DOHH2 (cell line): Measurements from ENCODE around the gene TRIM34.

ENCODE experiments used
- H3F3A ChIP-seq: fragments of 200-600 bp; sonication (generic), shearing (Covaris generic); 2 replicates; pipeline ENCODE4 v1.6.0; 2016; ENCODE audit warnings: antibody characterized with exemption, mild to moderate bottlenecking; ENCODE audit not compliant: control insufficient read depth, insufficient read depth
- H3K27ac ChIP-seq: fragments of 200-600 bp; sonication (generic); 2 replicates; pipeline ENCODE4 v1.5.1; 2014; ENCODE audit warnings: low read depth, mild to moderate bottlenecking, low read length, moderate library complexity
- H3K27me3 ChIP-seq: fragments of 200-600 bp; sonication (generic); 2 replicates; pipeline ENCODE4 v1.6.1; 2014; ENCODE audit warnings: mild to moderate bottlenecking, low read length, mixed read lengths; ENCODE audit not compliant: control insufficient read depth
- H3K36me3 ChIP-seq: fragments of 200-600 bp; sonication (generic); 2 replicates; pipeline ENCODE4 v1.6.1; 2014; ENCODE audit warnings: mild to moderate bottlenecking, low read length, moderate library complexity, mixed read lengths; ENCODE audit not compliant: control insufficient read depth
- H3K4me1 ChIP-seq: fragments of 200-600 bp; sonication (generic); 2 replicates; pipeline ENCODE4 v1.6.1; 2014; ENCODE audit warnings: mild to moderate bottlenecking, low read length, mixed read lengths; ENCODE audit not compliant: control insufficient read depth
- H3K4me2 ChIP-seq: fragments of 200-600 bp; sonication (generic); 2 replicates; pipeline ENCODE4 v1.6.0; 2014; ENCODE audit warnings: mild to moderate bottlenecking, low read length, moderate library complexity
- H3K4me3 ChIP-seq: fragments of 200-600 bp; sonication (generic); 2 replicates; pipeline ENCODE4 v1.5.1; 2014; ENCODE audit warnings: mild to moderate bottlenecking, low read length, mixed read lengths
- H3K79me2 ChIP-seq: fragments of 200-600 bp; sonication (generic); 2 replicates; pipeline ENCODE4 v1.6.1; 2014; ENCODE audit warnings: mild to moderate bottlenecking, low read length, mixed read lengths; ENCODE audit not compliant: control insufficient read depth
- H3K9me2 ChIP-seq: fragments of 200-600 bp; sonication (generic); replicated peaks from 2 replicates; pipeline ENCODE4 v1.6.1; 2014; ENCODE audit warnings: mild to moderate bottlenecking, low read length, mixed read lengths; ENCODE audit not compliant: control insufficient read depth
- H3K9me3 ChIP-seq: fragments of 200-600 bp; sonication (generic); 2 replicates; pipeline ENCODE4 v1.6.1; 2014; ENCODE audit warnings: antibody characterized with exemption, low read length, mixed read lengths; ENCODE audit not compliant: control insufficient read depth, insufficient read depth
- H4K20me1 ChIP-seq: fragments of 200-600 bp; sonication (generic); 2 replicates; pipeline ENCODE4 v1.6.0; 2014; ENCODE audit warnings: low read depth, mild to moderate bottlenecking, antibody characterized with exemption, low read length, moderate library complexity; ENCODE audit not compliant: control insufficient read depth, insufficient read depth
- EZH2phosphoT487 ChIP-seq: fragments of 200-600 bp; sonication (generic); IDR thresholded peaks from 2 replicates; pipeline ENCODE4 v1.6.1; 2017; ENCODE audit warnings: borderline replicate concordance, mild to moderate bottlenecking, antibody characterized with exemption, low read length, moderate library complexity, mixed read lengths
- TF ChIP-seq, protein P1 (sequence below): fragments of 200-600 bp; sonication (generic); IDR thresholded peaks from one replicate; pipeline ENCODE4 v1.5.1; 2014; ENCODE audit warnings: antibody characterized with exemption, mild to moderate bottlenecking, low read depth, low read length; ENCODE audit not compliant: poor library complexity, severe bottlenecking

Gene TRIM34

DNA sequence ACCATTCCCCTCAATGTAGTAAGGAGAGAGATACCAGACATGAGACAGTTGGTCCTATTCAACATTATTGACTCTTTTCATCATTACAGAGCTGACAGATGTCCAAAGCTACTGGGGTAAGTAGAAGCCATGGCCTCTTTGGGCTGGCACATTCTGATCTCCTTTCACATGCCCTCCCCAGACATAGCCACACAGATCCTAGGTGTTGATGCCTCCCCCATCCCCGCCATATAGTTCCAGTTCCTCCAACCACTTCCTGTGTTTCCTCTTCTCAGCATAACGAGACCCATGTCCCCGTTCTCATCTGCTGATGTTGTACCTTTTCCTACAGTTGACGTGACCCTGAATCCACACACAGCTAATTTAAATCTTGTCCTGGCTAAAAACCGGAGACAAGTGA is 14.4 kb upstream of the TRIM34 start:
- TF ChIP-seq, protein P1, sequence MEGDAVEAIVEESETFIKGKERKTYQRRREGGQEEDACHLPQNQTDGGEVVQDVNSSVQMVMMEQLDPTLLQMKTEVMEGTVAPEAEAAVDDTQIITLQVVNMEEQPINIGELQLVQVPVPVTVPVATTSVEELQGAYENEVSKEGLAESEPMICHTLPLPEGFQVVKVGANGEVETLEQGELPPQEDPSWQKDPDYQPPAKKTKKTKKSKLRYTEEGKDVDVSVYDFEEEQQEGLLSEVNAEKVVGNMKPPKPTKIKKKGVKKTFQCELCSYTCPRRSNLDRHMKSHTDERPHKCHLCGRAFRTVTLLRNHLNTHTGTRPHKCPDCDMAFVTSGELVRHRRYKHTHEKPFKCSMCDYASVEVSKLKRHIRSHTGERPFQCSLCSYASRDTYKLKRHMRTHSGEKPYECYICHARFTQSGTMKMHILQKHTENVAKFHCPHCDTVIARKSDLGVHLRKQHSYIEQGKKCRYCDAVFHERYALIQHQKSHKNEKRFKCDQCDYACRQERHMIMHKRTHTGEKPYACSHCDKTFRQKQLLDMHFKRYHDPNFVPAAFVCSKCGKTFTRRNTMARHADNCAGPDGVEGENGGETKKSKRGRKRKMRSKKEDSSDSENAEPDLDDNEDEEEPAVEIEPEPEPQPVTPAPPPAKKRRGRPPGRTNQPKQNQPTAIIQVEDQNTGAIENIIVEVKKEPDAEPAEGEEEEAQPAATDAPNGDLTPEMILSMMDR, result no peak
- TF ChIP-seq EZH2phosphoT487, result no peak
- no peaks in the 10 kb centered on the region for H3K9me2 ChIP-seq
- no peak overlapping the region for H3K4me3 ChIP-seq
- H3K9me3 ChIP-seq, result no peaks in the 10 kb centered on the region
- H3K4me2 ChIP-seq, result no peak overlapping the region
- no peaks in the 10 kb centered on the region for H3K36me3 ChIP-seq
- H3K27me3 ChIP-seq, result no peaks in the 10 kb centered on the region
- H3F3A ChIP-seq, result no peaks in the 10 kb centered on the region
- no peaks in the 10 kb centered on the region for H4K20me1 ChIP-seq
- H3K79me2 ChIP-seq, result no peaks in the 10 kb centered on the region
- no peaks in the 10 kb centered on the region for H3K4me1 ChIP-seq
- H3K27ac ChIP-seq, result no peak overlapping the region

DNA sequence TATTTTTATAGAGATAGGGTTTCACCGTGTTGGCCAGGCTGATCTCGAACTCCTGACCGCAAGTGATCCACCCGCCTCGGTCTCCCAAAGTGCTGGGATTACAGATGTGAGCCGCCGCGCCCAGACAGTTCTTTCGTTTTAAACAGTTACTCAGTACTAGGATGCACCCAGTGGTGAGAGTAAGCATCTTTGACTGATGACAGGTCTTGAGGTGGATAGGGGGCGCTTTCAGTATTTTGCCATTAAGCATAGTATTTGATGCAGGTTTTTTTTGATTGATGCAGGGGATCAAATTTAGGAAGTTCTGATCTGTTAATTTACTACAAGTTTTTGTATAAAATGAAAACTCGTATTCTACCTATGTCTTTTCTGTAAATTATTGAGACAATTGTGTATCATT is 13.2 kb upstream of the TRIM34 start:
- Histone ChIP-seq H4K20me1 (no peaks in the 10 kb centered on the region), H3K9me2 (no peaks in the 10 kb centered on the region), H3K4me1 (no peaks in the 10 kb centered on the region), H3K9me3 (no peaks in the 10 kb centered on the region), H3K36me3 (no peaks in the 10 kb centered on the region), H3K4me3 (no peak overlapping the region), H3K27me3 (no peaks in the 10 kb centered on the region), H3F3A (no peaks in the 10 kb centered on the region), H3K27ac (no peak overlapping the region), H3K4me2 (no peak overlapping the region), H3K79me2 (no peaks in the 10 kb centered on the region)
- TF ChIP-seq, protein P1, result peak; percentile 24
- no peak for TF ChIP-seq EZH2phosphoT487

DNA sequence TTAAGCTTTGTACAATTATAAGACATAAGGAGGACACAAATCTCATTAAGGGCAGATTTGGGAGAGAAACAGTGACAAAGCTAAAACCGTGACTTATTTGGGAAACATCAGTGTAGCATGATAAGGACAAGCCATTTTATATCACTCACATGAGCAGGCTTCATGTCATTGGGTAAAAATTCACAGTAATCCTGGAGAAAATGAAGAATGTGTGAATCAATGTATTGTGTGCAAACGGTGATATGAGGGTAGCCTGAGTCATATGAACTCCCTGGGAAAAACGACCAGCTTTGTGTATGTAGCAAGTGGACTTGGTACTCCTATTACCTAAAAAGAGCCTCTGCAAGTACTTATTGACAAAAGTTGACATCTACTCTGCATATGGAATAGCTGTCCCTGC is 6.0 kb upstream of the TRIM34 start:
- Histone ChIP-seq H3F3A (no peaks in the 10 kb centered on the region), H3K27me3 (no peaks in the 10 kb centered on the region), H3K36me3 (no peaks in the 10 kb centered on the region), H3K4me3 (no peak overlapping the region), H3K9me2 (no peaks in the 10 kb centered on the region), H3K27ac (no peak overlapping the region), H3K9me3 (no peaks in the 10 kb centered on the region), H3K4me2 (no peak overlapping the region), H3K4me1 (no peaks in the 10 kb centered on the region), H3K79me2 (no peaks in the 10 kb centered on the region), H4K20me1 (no peaks in the 10 kb centered on the region)
- TF ChIP-seq, protein P1, result no peak
- TF ChIP-seq EZH2phosphoT487, result no peak
